Measurements from ENCODE around the gene GALNT10. TPM values are rescaled to one million over a fixed set of nuclear protein-coding genes. Genes with fewer than 3 reads are reported as not detected.

GALNT10 gene
- polyA plus RNA-seq, 1 experiment: 203 TPM

DNA sequence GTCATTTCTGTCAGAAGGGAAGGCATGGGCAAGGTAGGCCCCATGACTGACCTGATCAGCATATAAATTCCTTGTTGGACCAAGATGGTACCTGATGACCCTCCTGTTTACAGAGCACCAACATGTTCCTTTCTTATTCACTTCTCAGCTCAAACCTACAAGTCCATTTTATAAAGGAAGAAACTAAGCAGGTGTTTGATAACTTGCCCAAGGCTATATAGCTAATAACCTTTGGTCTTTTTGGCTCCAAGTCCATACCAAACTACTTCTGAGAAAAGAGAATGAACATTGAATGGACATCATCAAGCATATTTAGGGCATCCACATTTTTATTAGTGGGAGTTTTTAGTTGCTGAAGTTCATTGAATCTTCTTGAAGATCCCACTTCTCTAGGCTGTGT, 125.2 kb downstream of the GALNT10 start:
- Histone ChIP-seq H3K36me3 (ENCODE audit: control insufficient read depth, insufficient read depth, low read length) (peaks cover 6% of the 10 kb centered on the region), H3K4me3 (ENCODE audit: low read depth, low read length) (no peak overlapping the region), H3K27me3 (ENCODE audit: control insufficient read depth, insufficient read depth, low read length) (no peaks in the 10 kb centered on the region)
- TF ChIP-seq, protein P1, sequence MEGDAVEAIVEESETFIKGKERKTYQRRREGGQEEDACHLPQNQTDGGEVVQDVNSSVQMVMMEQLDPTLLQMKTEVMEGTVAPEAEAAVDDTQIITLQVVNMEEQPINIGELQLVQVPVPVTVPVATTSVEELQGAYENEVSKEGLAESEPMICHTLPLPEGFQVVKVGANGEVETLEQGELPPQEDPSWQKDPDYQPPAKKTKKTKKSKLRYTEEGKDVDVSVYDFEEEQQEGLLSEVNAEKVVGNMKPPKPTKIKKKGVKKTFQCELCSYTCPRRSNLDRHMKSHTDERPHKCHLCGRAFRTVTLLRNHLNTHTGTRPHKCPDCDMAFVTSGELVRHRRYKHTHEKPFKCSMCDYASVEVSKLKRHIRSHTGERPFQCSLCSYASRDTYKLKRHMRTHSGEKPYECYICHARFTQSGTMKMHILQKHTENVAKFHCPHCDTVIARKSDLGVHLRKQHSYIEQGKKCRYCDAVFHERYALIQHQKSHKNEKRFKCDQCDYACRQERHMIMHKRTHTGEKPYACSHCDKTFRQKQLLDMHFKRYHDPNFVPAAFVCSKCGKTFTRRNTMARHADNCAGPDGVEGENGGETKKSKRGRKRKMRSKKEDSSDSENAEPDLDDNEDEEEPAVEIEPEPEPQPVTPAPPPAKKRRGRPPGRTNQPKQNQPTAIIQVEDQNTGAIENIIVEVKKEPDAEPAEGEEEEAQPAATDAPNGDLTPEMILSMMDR (IDR thresholded peaks at IDR 0.05; ENCODE audit: insufficient read depth, low read depth, low read length): no peak
- no peak for DNase-seq (ENCODE audit: low read depth)
- CTCF ChIA-PET: interaction anchor here (1.3 to 1.4 kb wide), 2 partner anchors 14 to 18 kb away, joined by 3 read pairs; no protein-coding TSS in a partner anchor
- POLR2A ChIA-PET: interaction anchor here (0.6 to 0.7 kb wide), 2 partner anchors 12 to 145 kb away, joined by 3 read pairs; no protein-coding TSS in a partner anchor

DNA sequence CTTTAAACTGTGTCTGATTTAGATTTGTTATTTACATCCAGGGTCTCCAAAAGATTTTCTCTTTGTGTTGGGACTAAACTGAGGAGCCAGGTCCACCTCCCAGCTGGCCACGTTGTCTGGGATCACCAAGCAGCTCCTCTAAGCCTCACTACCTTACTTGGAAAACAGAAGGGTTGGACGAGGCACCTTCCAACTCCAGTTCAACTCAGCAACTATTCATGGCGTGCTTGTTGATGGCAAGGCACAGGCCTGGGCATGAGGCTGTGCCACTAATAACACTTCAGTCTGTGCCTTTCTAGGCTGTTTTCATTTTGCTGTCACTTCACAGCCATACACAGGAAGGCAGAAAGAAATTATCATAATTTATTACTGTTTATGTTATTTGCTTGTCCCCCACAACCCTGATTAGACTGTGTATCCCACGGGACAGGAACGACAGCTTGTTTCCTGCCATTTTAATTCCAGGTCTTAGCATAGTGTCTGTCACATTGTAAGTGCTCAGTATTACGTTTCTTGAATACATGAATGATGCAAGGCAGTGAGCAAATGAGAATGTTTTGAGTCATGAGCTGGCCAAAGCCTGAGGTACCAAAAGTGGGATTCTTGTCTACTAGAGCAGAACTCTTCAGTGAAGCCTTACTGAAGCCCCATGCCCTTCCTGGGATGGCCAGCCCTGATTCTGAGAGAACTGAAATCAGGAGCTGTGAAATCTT, 125.8 kb downstream of the GALNT10 start:
- peaks cover 6% of the 10 kb centered on the region for H3K36me3 ChIP-seq (ENCODE audit: control insufficient read depth, insufficient read depth, low read length)
- CTCF ChIA-PET: no interaction called here
- H3K4me3 ChIP-seq (ENCODE audit: low read depth, low read length): no peak overlapping the region
- TF ChIP-seq, protein P1 (IDR thresholded peaks at IDR 0.05; ENCODE audit: insufficient read depth, low read depth, low read length): no peak
- DNase-seq (ENCODE audit: low read depth): no peak
- no peaks in the 10 kb centered on the region for H3K27me3 ChIP-seq (ENCODE audit: control insufficient read depth, insufficient read depth, low read length)
- POLR2A ChIA-PET: no interaction called here

DNA sequence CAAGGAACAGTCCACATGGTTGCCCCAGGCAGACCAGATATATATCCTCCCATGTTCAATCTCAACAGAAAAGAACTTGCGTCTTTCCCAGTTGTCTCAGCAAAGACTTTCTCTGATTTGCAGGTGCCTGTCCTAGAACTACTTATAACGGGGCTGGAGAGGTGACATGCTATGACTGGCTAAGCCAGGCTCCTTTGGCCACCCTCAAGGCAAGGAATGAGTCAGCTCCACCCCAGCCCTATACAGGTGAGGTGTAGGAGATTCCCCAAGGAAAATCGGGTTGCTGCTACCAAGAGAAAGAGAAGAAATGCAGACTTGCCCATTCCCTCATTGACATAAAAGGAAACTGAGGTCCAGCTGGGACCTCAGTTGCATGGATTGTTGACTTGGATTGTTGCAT, 127.4 kb downstream of the GALNT10 start:
- Histone ChIP-seq H3K4me3 (ENCODE audit: low read depth, low read length) (no peak overlapping the region), H3K36me3 (ENCODE audit: control insufficient read depth, insufficient read depth, low read length) (peaks cover 7% of the 10 kb centered on the region), H3K27me3 (ENCODE audit: control insufficient read depth, insufficient read depth, low read length) (no peaks in the 10 kb centered on the region)
- ChIA-PET CTCF (interaction anchor here (0.6 to 0.8 kb wide), 2 partner anchors 10 to 25 kb away, joined by 3 to 4 read pairs; no protein-coding TSS in a partner anchor), POLR2A (no interaction called here)
- TF ChIP-seq, protein P1 (IDR thresholded peaks at IDR 0.05; ENCODE audit: insufficient read depth, low read depth, low read length): no peak
- DNase-seq (ENCODE audit: low read depth): no peak

DNA sequence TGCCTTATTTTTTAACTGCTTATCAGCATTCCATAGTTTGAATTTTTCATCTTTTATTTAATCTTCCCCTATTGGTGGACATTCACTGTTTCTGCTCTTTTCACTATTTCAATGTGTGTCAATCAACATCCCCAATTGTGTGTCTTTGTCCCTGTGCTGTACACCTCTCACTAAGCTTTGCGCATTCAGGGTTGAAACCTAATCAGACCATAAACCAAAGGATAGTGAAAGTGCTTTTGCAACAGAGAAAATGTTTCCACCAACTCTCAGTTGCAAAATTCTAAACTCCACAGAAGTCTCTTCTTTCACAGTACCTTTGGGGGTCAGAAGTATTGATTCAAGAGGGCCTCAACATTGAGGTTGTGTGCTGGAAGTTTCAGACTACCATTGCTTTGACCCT, 128.2 kb downstream of the GALNT10 start:
- Histone ChIP-seq H3K4me3 (ENCODE audit: low read depth, low read length) (no peak overlapping the region), H3K36me3 (ENCODE audit: control insufficient read depth, insufficient read depth, low read length) (peaks cover 9% of the 10 kb centered on the region), H3K27me3 (ENCODE audit: control insufficient read depth, insufficient read depth, low read length) (no peaks in the 10 kb centered on the region)
- CTCF ChIA-PET: interaction anchor here (0.7 to 0.8 kb wide), 2 partner anchors 9 to 1171 kb away, joined by 3 read pairs; no protein-coding TSS in a partner anchor
- no peak for DNase-seq (ENCODE audit: low read depth)
- POLR2A ChIA-PET: no interaction called here
- TF ChIP-seq, protein P1 (IDR thresholded peaks at IDR 0.05; ENCODE audit: insufficient read depth, low read depth, low read length): no peak

DNA sequence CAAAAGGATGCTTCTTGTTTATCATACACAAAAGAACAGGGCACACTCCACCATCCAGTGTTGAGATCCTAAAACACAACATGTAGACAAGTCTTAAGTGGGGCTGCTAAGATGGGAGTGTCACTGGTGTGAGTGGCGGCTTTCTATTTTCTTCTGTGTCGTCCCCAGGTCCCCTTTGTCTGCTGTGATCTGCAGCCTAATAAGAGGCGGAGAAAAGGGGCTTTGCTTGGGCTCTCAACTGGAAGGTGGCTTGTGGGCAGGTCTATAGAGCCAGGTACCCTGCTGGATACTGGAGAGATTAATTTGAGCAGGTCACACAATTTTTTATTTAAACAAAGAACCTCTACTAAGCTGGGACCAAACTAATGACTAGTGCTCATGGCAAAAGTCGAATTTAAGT, 129.2 kb downstream of the GALNT10 start:
- CTCF ChIA-PET: interaction anchor here (1.3 kb wide), 2 partner anchors 19 to 29 kb away, joined by 3 read pairs; no protein-coding TSS in a partner anchor
- no peak for DNase-seq (ENCODE audit: low read depth)

More for the DNA sequence above, 129.2 kb downstream of the GALNT10 start:
- Histone ChIP-seq H3K27me3 (ENCODE audit: control insufficient read depth, insufficient read depth, low read length) (no peaks in the 10 kb centered on the region), H3K36me3 (ENCODE audit: control insufficient read depth, insufficient read depth, low read length) (peaks cover 13% of the 10 kb centered on the region), H3K4me3 (ENCODE audit: low read depth, low read length) (no peak overlapping the region)
- POLR2A ChIA-PET: interaction anchor here (0.6 kb wide), 1 partner anchor 509 kb away, joined by 3 read pairs; no protein-coding TSS in a partner anchor
- TF ChIP-seq, protein P1 (IDR thresholded peaks at IDR 0.05; ENCODE audit: insufficient read depth, low read depth, low read length): no peak
